Stimulated activated naive CD8-positive, alpha-beta T cell treated with anti-CD3 and anti-CD28 coated beads, Interleukin-15, Interleukin-2, amounts not matched to agents 100 U/mL and 50 U/mL, for 24 hours (primary cell): ENCODE results near the gene GLB1L3.
"Not testable (repeated sequence)": the region's sequence is repeated elsewhere in the genome, so short reads cannot be mapped to it uniquely, and the experiment has no call there.

ENCODE experiments used
- ATAC-seq: fragments of 150-1000 bp; cut with Tn5 transposase; one replicate; pipeline ENCODE4 v1.10.0; 2021
- DNase-seq: peaks from one replicate; pipeline ENCODE4 v3.0.0; 2021

The GLB1L3 gene

GRCh38 chr11:134250675-134251074 is 25.5 kb upstream of the GLB1L3 start:
- DNase-seq (no peak), ATAC-seq (no peak)

- ATAC-seq (peak; percentile 14), DNase-seq (peak; percentile 36)
Measured at GRCh38 chr11:134252346-134253187, 23.6 kb upstream of the GLB1L3 start.

DNA sequence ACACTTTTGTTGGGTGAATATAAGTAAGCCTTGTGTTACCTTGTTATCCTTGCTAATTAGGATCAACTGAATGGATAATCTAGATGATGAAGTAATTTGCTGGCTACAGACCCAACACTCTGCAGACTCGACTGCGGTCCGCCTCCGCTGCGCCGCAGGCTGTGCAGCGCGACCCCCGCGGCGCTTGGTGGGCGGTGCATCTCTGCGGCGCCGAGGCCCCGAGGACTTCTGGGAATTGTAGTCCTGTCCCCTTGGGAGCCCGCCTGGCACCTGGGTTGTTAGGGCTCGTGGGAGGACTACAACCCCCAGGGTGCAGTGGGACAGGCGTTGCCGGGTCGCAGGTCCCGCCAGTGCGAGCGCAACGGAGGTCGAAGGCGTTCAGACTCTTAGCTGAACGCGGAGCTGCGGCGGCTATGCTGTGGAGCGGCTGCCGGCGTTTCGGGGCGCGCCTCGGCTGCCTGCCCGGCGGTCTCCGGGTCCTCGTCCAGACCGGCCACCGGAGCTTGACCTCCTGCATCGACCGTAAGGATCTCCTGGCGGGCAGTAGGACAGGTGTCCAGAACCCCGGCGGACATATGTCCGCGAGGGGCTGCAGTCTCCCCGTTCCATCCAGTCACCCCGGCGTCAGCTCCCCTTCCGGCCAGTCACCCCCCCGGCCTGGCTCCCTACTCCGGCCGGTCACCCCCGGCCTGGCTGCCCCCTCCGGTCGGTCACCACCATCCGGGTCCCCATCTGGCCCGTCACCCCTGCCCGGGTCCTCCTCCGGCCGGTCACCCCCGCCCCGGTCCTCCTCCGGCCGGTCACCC is 22.8 kb upstream of the GLB1L3 start, which contains the start of the genes ACAD8 and THYN1:
Gene ACAD8 (plus strand): TSS at position 381 of the 806 bp plus-strand sequence. CDS start 33 bp downstream, at position 414.
Gene THYN1 (minus strand): TSS at position 165 of the 806 bp plus-strand sequence. CDS start 470 bp downstream, outside the sequence.
- ATAC-seq (peak; percentile 100), DNase-seq (peak; percentile 93)

- DNase-seq: no peak
- no peak for ATAC-seq
Measured at GRCh38 chr11:134254433-134255183, 21.6 kb upstream of the GLB1L3 start.

GRCh38 chr11:134255184-134255561 is 21.0 kb upstream of the GLB1L3 start:
- not testable (repeated sequence) for ATAC-seq, DNase-seq

GRCh38 chr11:134257101-134257500 is 19.1 kb upstream of the GLB1L3 start:
- DNase-seq (no peak), ATAC-seq (no peak)

GRCh38 chr11:134258577-134258976 is 17.6 kb upstream of the GLB1L3 start:
- DNase-seq (no peak), ATAC-seq (no peak)

DNA sequence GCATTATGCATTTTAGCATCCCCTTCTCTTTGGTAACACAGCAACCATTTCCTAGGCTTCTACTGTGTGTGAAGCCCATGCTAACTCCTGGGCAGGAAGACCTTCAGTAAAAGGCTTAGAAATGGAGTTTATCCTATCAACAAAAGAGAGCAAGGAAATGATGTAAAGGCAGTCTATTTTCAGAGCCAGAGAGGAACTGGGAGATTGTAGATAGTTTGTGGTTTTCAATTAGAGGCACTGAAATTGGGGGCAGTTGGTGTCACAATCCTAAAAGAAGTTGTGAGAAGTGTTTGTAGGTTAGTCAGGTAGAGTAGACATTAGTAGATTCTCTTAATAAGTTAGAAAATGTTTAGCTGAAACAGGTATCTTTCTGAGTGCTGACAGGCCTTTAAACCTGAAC is 15.7 kb upstream of the GLB1L3 start:
- DNase-seq: no peak
- no peak for ATAC-seq

- DNase-seq: no peak
- ATAC-seq: no peak
Measured at GRCh38 chr11:134260983-134261382, 15.2 kb upstream of the GLB1L3 start.

- ATAC-seq (no peak), DNase-seq (peak; percentile 27)
Measured at GRCh38 chr11:134261626-134262488, 14.3 kb upstream of the GLB1L3 start.

DNA sequence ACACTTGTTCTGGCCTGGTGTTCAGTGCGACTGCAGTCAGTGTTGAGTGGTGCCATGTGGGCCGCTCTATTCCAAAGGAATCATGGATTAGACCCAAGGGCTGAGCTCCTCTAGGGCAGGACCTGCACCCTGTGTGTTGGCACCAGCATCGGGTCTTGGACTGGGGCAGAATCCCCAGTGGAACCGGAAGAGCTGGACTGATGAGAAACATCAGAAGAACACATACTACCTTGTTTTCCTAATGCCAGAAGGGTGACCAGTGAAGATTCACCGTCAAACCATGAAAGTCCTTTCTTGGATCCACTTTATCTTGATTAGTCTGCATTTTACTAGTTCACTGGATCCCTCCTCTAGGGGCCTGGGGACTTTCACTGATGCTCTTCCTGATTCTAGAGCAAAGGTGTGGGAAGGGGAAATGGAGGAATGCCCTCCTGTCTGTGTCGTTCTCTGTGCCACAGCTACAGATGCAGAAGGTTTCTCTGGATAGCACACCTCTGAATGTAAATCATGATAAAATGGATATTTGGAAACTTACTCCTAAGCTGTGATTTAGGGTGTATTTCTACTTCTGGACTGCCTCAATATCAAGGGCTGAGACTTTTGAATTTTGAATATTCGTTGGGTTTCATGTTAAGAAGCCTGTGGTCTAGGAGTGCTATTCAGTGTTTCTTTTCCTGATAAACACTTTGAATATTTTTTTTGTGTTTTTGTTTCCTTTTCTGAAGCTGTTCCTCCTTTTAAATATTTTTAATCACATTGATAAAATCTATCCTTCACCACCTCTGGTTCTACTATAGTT is 11.0 kb upstream of the GLB1L3 start:
- DNase-seq (no peak), ATAC-seq (no peak)

GRCh38 chr11:134266440-134266839 is 9.7 kb upstream of the GLB1L3 start:
- DNase-seq (no peak), ATAC-seq (no peak)

DNA sequence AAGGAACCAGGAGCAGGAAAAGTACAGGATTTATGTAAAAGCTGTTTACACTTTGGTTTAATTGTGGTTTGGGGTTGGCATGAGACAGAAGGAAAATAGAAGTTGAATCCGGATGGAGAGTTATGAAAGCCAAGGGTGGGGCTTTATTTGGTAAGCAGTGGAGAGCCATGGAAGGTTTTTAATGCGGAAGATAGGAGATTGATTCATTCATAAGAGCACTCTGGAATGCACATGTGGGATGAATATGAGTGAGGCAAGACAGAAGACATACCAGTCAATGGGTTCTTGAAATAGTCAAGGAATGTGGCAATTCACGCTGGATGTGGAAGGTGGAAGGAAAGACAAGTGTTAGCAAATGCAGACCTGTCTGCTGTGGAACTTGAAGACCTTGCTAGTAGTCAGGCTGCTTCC is 9.3 kb upstream of the GLB1L3 start:
- ATAC-seq (no peak), DNase-seq (no peak)

GRCh38 chr11:134267461-134267860 is 8.7 kb upstream of the GLB1L3 start:
- no peak for ATAC-seq

GRCh38 chr11:134267966-134268365 is 8.2 kb upstream of the GLB1L3 start:
- DNase-seq: no peak
- no peak for ATAC-seq

More at GRCh38 chr11:134267461-134267860, 8.7 kb upstream of the GLB1L3 start:
- DNase-seq: no peak

DNA sequence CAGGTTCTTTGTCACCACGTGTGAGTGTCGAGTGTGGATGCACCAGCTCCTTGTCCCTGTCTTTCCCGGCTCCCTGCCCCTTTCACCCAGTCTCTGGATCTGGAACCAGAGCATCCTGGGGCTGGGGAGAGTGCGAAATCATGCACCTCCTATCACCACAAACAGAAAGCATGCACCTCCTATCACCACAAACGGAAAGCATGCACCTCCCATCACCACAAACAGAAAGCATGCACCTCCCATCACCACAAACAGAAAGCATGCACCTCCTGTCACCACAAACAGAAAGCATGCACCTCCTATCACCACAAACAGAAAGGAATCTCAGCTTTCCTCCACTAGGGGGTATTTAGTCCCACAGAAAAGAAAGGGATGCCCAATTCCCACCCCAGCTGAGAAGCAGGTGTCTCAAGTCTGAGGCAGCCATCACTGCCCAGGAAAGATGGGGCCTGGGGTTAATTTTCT is 5.9 kb upstream of the GLB1L3 start:
- ATAC-seq (no peak), DNase-seq (no peak)

GRCh38 chr11:134271978-134272377 is 4.2 kb upstream of the GLB1L3 start:
- no peak for ATAC-seq
- DNase-seq: no peak

DNA sequence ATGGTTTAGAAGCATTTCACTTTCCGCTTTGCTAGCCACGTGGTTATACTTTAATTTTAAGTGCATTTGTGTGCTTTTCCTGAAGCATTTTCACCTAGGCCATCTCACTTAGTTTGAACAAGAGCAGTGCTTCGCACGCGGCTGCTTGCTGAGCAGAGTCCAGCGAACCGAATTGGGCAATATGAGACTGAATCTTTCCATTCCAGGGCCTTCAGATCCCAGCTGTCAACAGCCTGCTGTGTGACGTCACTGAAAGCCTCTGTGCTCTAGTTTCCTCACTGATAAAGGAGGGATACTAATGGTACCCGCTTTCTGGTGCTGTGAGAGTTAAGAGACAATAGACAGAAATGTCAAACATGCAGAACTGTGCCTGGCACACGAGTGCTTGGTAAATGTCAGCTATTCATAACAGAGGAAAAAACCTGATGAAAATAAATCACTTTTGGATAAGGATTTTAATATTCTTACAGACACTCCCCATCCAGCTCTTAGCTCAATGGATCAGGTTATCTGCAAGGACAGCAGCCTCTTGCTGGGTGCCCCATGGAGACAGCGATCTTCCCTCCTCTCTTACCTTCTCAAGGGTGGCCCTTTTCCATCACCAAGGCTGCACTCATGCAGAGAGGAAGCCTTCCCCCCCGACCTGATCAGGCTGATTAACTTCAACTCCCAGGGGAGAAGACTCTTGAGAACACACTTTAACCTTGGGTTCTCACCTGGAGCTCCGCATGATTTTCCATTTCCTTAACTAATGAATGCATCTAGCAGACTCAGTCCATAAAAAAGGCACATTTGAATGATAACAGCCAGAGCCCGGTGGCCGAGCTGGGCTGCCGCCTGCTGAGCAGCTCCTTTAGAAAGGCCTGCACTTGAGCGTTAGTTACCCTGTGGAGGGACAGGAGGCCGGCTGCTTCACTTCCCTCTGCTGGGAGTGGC is 3.5 kb upstream of the GLB1L3 start:
- ATAC-seq (no peak), DNase-seq (no peak)

- ATAC-seq (no peak), DNase-seq (no peak)
Measured at GRCh38 chr11:134273317-134273712, 2.9 kb upstream of the GLB1L3 start.
